ENCODE results near the gene MEOX2. TPM values are rescaled to one million over a fixed set of nuclear protein-coding genes. Genes with fewer than 3 reads are reported as not detected.

The MEOX2 gene
- total RNA-seq, 1 experiment from 2014 or later = not detected

DNA sequence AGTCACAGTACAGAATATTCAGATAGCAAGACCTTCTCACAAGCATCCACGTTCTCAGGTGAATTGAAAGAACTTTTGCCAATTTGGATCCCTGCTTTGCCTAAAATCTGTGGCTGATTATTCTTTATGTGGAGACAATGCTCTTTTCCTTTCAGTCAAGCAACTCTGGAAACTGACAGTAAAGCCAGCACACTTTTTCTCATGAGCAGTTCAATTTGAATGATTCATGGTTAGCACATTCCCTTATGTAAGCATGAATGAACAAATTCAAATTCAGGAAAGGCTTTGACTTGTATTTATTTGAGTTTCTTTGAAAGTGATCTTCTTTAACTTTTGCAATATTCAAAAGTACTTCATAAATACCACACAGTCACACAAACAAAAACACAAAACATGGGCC is 57.6 kb downstream of the MEOX2 start:
- H4K5ac ChIP-seq (ENCODE audit: insufficient read length, low read depth, low read length) = no peak overlapping the region
- H3K27me3 ChIP-seq (ENCODE audit: insufficient read depth, low read length) = no peaks in the 10 kb centered on the region
- H4K91ac ChIP-seq (ENCODE audit: insufficient read length, low read depth, low read length) = no peak overlapping the region
- H4K20me1 ChIP-seq (ENCODE audit: control insufficient read depth, insufficient read depth, insufficient read length) = no peaks in the 10 kb centered on the region
- H3K79me2 ChIP-seq (ENCODE audit: insufficient read depth, low read length) = no peaks in the 10 kb centered on the region
- H2AK5ac ChIP-seq (ENCODE audit: insufficient read length, low read length) = no peak overlapping the region
- H3K27me3 Mint-ChIP-seq (ENCODE audit: low read depth) = no peaks in the 10 kb centered on the region
- no peaks in the 10 kb centered on the region for H3K23me2 ChIP-seq (ENCODE audit: insufficient read length, low read depth, low read length, poor library complexity, severe bottlenecking)
- no peak overlapping the region for H2AFZ ChIP-seq (ENCODE audit: low read length)
- H3K4ac ChIP-seq (ENCODE audit: low read depth, low read length) = no peak overlapping the region
- H3K79me1 ChIP-seq (ENCODE audit: insufficient read depth, low read depth, low read length, poor library complexity, severe bottlenecking) = no peaks in the 10 kb centered on the region
- DNase-seq = no peak
- no peak for TF ChIP-seq CTCF (conservative IDR thresholded peaks at IDR 0.05)
- H3T11ph ChIP-seq (ENCODE audit: low read length) = no peak overlapping the region
- no peak overlapping the region for H2BK20ac ChIP-seq (ENCODE audit: low read depth, low read length, poor library complexity, severe bottlenecking)
- no peak overlapping the region for H3K23ac ChIP-seq (ENCODE audit: insufficient read length, low read depth, low read length)
- no peak overlapping the region for H3K56ac ChIP-seq (ENCODE audit: insufficient read length, low read depth, low read length)
- H3K4me3 Mint-ChIP-seq = no peak overlapping the region
- no peaks in the 10 kb centered on the region for H3K9me3 Mint-ChIP-seq
- no peak overlapping the region for H3K9ac ChIP-seq (ENCODE audit: extremely low read depth, insufficient read length, low read length)
- H2BK120ac ChIP-seq (ENCODE audit: low read depth, low read length, poor library complexity, severe bottlenecking) = no peak overlapping the region
- H2BK15ac ChIP-seq (ENCODE audit: low read depth, low read length) = no peak overlapping the region
- no peak overlapping the region for H2BK5ac ChIP-seq (ENCODE audit: insufficient read length, low read length)
- no peak overlapping the region for H3K4me2 ChIP-seq (ENCODE audit: insufficient read depth, insufficient read length, low read length)
- no CpG with 5 or more reads among the region's 1 CpG for WGBS (ENCODE audit: extremely low coverage, insufficient read length, low lambda C conversion rate)
- no peak overlapping the region for H2BK12ac ChIP-seq (ENCODE audit: insufficient read length, low read depth, low read length)
- H3K4me1 Mint-ChIP-seq = no peaks in the 10 kb centered on the region
- H4K8ac ChIP-seq (replicated peaks; ENCODE audit: insufficient read length, low read depth, low read length) = no peak overlapping the region
- H3K4me1 ChIP-seq (ENCODE audit: insufficient read depth, low read length) = no peaks in the 10 kb centered on the region
- H3K18ac ChIP-seq (ENCODE audit: insufficient read length, low read depth, low read length) = no peak overlapping the region
- H3K27ac ChIP-seq (ENCODE audit: insufficient read length, low read depth, low read length) = no peak overlapping the region
- H3K36me3 Mint-ChIP-seq (ENCODE audit: insufficient read depth in 1 of 3, low read depth in 3 of 3) = no peaks in the 10 kb centered on the region
- H3K14ac ChIP-seq (ENCODE audit: insufficient read depth, low read length) = no peak overlapping the region
- H3K9me3 ChIP-seq (ENCODE audit: control insufficient read depth, low read depth, low read length) = no peaks in the 10 kb centered on the region
- no peak overlapping the region for H3K27ac Mint-ChIP-seq
